Activated CD4-positive, CD25-positive, alpha-beta regulatory T cell (primary cell): ENCODE measurements around the gene RAB5A.
"Not testable (repeated sequence)": the region's sequence is repeated elsewhere in the genome, so short reads cannot be mapped to it uniquely, and the experiment has no call there.

ENCODE experiments used
- DNase-seq, 4 experiments: peaks; one replicate each; lab custom pipeline; 2025; lab: John Stamatoyannopoulos, UW

Gene RAB5A

DNA sequence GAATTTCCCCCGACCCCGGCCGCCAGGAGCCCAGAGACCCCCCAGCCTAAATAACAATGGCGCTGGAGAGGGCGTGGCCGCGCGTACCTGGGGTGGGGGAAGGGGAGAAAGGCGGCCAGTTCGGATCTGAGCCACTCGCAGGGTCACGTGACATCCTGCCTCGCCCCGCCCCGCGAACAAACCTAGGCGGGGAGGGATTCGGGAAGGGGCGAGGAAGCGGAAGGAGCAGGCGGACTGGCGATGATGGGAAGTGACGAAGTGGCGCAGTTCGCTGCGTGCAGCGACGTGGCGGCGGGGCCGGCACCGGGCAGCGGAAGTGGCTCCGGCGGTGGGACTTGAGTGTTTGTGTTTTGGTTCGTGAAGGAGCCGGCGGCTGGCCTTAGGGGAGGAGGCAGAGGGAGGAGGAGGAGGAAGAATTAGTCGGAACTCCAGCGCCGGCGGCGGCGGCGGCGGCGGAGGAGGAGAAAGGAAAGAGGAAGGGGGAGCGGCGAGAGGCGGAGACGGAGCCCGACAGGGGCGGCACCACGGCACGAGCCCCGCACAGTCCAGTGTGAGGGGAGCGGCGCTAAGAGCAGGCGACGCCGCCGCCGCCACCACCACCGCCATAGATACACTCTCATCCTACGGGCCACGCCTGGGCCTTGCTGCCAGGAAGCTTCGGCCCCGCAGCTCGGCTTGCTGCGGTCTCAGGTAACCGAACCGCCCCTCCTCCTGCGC is at the start of gene RAB5A:
TSS of gene RAB5A (plus strand) at position 266 of the 717 bp plus-strand sequence. CDS start 3,802 bp downstream, outside the sequence.
- peak; percentile 89 to 93 (median 92) for DNase-seq

DNA sequence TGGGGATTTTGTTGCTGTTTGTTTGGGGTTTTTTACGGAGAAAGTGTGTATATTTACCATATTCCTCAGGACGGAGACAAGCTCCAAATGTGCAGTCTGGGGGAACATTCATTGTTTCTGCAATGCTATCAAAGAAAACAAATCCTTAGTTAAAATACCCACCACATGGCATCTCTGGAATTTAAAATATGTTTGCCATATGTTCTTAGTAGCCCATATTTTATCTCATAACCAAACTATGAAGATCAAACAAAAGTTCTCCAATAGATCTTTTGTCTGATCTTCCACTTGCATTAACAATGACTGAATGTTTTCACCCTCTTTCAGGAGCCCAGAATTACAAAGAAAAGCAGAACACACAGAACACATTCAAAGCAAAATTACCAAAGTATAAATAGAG is 48.2 kb upstream of the RAB5A start:
- no peak for DNase-seq

- no peak for DNase-seq
These were observed 47.6 kb upstream of the RAB5A start for GRCh38 chr3:19899264-19899663.

- not testable (repeated sequence) for DNase-seq
These were observed 47.1 kb upstream of the RAB5A start for GRCh38 chr3:19899833-19900232.

- DNase-seq = no peak
These were observed 45.6 kb upstream of the RAB5A start for GRCh38 chr3:19901337-19901736.

DNA sequence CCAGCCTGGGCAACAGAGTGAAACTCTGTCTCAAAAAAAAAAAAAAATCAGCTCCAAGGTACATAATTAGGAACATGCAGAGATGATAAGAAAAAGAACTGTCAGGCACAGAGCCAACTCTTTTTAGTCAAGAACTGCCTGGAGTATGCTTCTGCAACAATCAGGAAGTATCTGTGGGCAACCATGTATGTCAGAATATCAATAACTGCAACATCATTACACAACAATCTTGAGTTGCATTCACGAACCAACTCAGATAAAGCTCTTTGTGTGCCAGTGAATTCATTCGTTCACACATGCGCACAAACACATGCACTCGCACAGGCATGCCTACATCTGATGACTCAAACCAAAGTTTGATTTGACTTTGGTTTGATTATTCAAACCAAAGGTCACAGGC is 45.0 kb upstream of the RAB5A start:
- no peak for DNase-seq

DNA sequence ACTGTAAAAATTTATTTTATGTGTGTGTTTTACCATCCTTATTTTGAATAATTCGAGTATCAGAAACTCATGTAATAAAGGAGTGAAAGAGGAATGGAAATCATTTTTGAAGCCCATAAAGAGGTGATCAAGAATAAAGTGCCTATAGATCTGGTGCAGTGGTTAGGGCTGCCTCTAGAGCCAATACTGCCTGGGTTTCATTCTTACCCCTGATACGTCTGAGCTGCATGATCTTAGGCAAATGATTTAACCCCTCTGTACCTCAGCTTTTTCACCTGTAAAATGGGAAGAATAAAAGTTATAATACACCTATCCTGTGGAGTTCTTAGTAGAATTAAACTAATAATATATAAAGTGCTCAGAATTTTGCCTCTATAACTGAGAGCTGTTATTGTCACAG is 43.2 kb upstream of the RAB5A start:
- no peak for DNase-seq

DNA sequence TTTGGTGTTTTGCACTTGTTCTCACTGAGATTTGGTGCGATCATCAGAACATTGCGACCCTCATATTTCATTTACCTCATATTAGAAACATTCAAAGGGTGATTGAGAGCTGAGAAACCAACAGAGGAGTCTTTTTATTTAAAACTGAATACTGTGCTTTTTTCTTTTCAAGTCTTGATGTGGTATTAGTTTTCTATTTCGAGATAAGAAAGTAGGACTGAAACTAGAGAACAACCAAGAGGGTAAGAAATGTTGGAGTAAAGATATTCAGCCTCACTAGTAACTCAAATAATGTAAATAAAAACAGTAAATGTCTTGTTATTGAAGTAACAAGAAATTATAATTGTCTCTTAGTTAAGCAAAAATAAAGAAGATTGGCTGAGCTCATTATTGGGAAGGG is 39.4 kb upstream of the RAB5A start:
- no peak for DNase-seq

GRCh38 chr3:19911452-19911851 is 35.4 kb upstream of the RAB5A start:
- DNase-seq = no peak

DNA sequence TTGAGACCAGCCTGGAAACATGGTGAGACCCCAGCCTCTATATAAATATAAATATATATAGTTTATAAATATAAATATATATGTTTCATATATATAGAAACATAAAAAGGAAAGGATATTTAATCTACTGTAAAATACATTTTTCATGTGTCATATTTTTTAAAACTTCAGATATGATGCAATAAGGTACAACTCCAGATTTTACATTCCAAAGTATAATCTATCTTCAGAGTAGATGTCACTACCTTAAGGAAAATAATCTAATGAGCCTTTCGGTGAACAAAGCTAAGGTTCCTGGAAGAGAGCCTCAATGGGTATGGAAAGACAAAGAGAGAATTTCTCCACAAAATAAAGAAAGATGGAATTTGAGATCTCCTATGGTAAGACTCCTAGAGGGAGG is 29.7 kb upstream of the RAB5A start:
- DNase-seq = no peak

DNA sequence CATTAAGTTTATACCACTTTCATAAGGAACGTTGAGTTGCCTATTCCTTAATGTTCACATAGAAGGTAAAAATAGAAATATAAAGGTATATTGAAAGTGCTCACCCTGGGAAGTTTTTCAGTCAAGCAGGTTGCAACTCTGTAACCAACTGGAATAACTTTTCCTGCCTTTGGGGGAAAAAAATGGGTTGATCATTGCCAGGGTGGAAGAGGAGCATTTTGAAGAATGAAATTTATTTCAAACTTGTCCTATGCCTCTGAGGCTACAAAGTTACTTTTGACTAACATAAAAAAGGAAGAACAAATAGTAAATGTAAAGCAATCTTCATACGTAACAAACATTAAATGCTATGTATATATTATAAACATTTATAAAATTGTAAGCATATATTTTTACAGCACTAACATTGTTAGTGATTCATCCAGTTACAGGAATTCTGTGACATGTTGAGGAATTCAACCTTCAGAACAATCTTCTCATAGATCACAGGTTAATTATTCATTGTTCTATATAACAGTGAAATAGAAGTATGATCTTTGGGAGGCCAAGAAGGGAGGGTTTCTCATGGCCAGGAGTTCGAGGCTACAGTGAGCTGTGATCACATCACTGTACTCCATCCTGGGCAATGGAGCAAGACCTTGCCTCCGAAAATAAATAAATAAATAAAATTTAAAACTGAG is 26.4 kb upstream of the RAB5A start:
- DNase-seq = no peak

- no peak for DNase-seq
These were observed 15.7 kb upstream of the RAB5A start for GRCh38 chr3:19931180-19931692.

DNA sequence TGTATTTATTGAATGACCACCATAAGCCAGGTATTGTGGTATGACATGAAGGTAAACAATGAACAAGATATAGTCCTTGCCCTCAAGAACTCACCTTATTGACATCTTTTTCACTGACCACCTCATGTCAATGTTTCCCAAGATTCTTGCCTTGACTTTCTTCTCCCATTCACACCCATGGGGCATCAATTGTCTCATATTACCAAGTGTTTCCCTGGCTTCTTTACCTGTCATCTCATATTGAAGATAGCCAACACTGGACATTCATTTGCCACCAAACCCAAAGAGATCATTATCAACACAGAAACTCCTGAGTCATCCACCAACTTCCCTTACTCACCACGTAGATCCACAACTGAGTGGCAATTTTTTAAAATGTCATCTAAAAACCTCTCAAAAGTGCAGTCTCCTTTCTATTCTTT is 15.1 kb upstream of the RAB5A start:
- no peak for DNase-seq

GRCh38 chr3:19932422-19932821 is 14.5 kb upstream of the RAB5A start:
- no peak for DNase-seq

DNA sequence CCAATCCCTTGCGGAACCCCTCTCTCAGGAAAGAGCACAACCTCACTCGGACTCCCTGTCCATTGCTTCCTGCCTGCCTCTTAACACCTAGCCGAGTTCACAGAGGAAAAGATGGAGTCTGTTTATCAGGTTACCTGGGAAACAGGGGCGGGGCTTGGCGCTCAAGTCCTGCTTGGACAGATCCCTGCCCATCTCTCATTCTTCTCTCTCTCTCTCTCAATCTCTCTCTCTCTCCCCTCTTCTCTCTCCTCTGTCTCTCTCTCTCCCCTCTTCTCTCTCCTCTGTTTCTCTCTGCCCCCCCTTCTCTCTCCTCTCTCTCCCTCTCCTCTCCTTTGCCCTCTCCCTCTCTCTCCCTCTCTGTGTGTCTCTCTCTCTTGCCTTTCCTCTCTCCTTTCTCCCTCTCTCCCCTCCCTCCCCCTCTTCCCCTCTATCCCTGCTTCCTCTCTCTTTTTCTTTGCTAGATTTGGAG is 12.8 kb upstream of the RAB5A start, which contains the start of gene EFHB:
TSS of gene EFHB (minus strand) at position 120 of the 469 bp plus-strand sequence. CDS start 199 bp downstream, outside the sequence.
- no peak for DNase-seq

GRCh38 chr3:19937459-19938294 is 9.2 kb upstream of the RAB5A start:
- no peak for DNase-seq

GRCh38 chr3:19938295-19938627 is 8.6 kb upstream of the RAB5A start:
- DNase-seq = no peak

DNA sequence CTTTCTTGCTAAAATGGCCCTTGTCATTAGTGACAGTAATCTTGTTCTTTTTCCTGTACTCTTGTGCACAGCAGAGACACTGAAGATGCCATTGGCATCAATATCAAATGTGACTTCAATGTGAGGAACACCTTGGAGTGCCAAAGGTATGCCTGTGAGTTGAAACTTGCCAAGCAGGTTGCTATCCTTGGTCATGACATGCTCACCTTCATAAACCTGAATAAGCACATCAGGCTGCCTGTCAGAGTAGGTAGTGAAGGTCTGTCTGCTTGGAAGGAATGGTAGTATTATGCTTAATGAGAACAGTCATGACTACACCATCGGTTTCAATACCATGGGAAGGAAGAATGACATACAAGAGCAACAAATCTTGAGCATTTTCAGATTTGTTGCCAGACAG is 6.3 kb upstream of the RAB5A start:
- DNase-seq = no peak

DNA sequence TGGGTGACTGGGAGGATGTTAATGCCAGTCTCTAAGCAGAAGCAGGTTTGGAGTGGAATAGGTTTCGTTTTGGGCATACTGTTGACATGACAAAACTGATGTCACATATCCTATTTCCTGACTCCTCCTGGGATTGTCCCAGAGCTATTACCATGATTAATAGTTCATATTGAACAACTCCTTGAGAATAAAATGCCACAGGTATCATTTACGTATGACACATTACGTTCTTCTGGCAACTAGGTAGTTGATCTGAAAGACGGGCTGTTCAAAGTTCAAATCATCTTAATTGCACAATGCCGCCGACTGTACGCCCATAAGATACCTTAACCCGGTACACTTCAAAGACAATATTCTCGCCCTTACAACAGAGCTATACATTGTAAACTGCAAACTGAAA is 1.4 kb upstream of the RAB5A start:
- DNase-seq = no peak

GRCh38 chr3:19945969-19946831 is 697 bp upstream of the RAB5A start:
- DNase-seq = no peak

GRCh38 chr3:19947549-19948225 is 790 bp downstream of the RAB5A start:
- DNase-seq = peak in 3 of 4 experiments; percentile 21 to 33 (median 30)
